HepG2 (cell line): ENCODE results near the gene PPM1G. TPM values are rescaled to one million over a fixed set of nuclear protein-coding genes. Genes with fewer than 3 reads are reported as not detected.

Experiments
- ATAC-seq: fragments of 200-7000 bp; cut with Tn5 transposase; 3 replicates; pipeline ENCODE4 v1.9.1; 2020; ENCODE audit warnings: mild to moderate bottlenecking, moderate library complexity
- BruUV-seq: library from RNA; stranded (reverse); fragments of 400-500 nt; replicated peaks from 2 replicates; lab custom pipeline; 2021; lab: Mats Ljungman, UMichigan
- CTCF ChIA-PET: fragments of 300-600 bp; formaldehyde crosslinking; extraction: SDS; loops from one replicate; lab custom pipeline; 2021; ENCODE audit warnings: low total read pairs, inconsistent platforms, low intra/inter-chr PET ratio; lab: Yijun Ruan, JAX
- POLR2A ChIA-PET: fragments of 350-600 bp; sonication (Branson Sonifier 250); formaldehyde crosslinking; loops from one replicate; lab custom pipeline; 2020; ENCODE audit warnings: antibody characterized with exemption, inconsistent platforms; lab: Yijun Ruan, JAX
- DNase-seq: peaks from one replicate; pipeline ENCODE4 v3.0.0-alpha.2; 2015; ENCODE audit warnings: low spot score
- FAIRE-seq: peaks from 3 replicates; lab custom pipeline; 2011; peaks lifted over from hg19 to GRCh38; lab: Jason Lieb, UNC
- H2AFZ ChIP-seq: one replicate; pipeline ENCODE4 v1.6.1; 2011; ENCODE audit warnings: low read length, inconsistent platforms
- H3K27ac ChIP-seq: fragments of 300-600 bp; 3 replicates; pipeline ENCODE4 v1.8.0; 2011; ENCODE audit warnings: mixed run types, mild to moderate bottlenecking, mixed read lengths, low read length, inconsistent platforms; ENCODE audit not compliant: insufficient read depth; ENCODE audit errors: extremely low read length
- H3K27me3 ChIP-seq, 2 experiments: fragments of 200-600 bp in 1 of 2; 2 replicates in 1 of 2; 3 replicates in 1 of 2; pipeline versions ENCODE4 v1.6.0 to v1.8.0; 2011; ENCODE audit warnings: low read length in 2 of 2, mild to moderate bottlenecking in 2 of 2, moderate library complexity in 2 of 2, inconsistent platforms in 1 of 2; ENCODE audit not compliant: insufficient read depth in 2 of 2, control insufficient read depth in 1 of 2
- H3K36me3 ChIP-seq, 2 experiments: fragments of 200-600 bp in 1 of 2; replicated peaks in 1 of 2; 2 replicates in 1 of 2; 3 replicates in 1 of 2; pipeline versions ENCODE4 v1.5.1 to v1.8.0; 2011; ENCODE audit warnings: low read length in 2 of 2, inconsistent platforms in 1 of 2; ENCODE audit not compliant: insufficient read depth in 2 of 2, control insufficient read depth in 1 of 2
- H3K4me1 ChIP-seq: 2 replicates; pipeline ENCODE4 v1.5.1; 2012; ENCODE audit warnings: low read length, inconsistent platforms; ENCODE audit not compliant: insufficient read depth
- H3K4me2 ChIP-seq: 2 replicates; pipeline ENCODE4 v1.6.0; 2011; ENCODE audit warnings: low read depth, low read length, inconsistent platforms
- H3K4me3 ChIP-seq, 3 experiments: fragments of 200-600 bp in 1 of 3; sonication (generic), shearing (Covaris generic) in 1 of 3; replicated peaks in 1 of 3; 2 replicates each; pipeline ENCODE4 v1.5.1; 2011 to 2016; ENCODE audit warnings: low read length in 3 of 3, inconsistent platforms in 2 of 3, low read depth in 2 of 3, mild to moderate bottlenecking in 2 of 3, control low read depth in 1 of 3, mixed read lengths in 1 of 3; ENCODE audit not compliant: insufficient read depth in 1 of 3
- H3K79me2 ChIP-seq: one replicate; pipeline ENCODE4 v1.6.1; 2011; ENCODE audit warnings: low read length, inconsistent platforms; ENCODE audit not compliant: insufficient read depth
- H3K9ac ChIP-seq: 2 replicates; pipeline ENCODE4 v1.6.0; 2011; ENCODE audit warnings: mild to moderate bottlenecking, low read depth, low read length, inconsistent platforms; ENCODE audit not compliant: insufficient read depth
- H3K9me3 ChIP-seq: 2 replicates; pipeline ENCODE4 v1.5.1; 2012; ENCODE audit warnings: mild to moderate bottlenecking, low read length
- H4K20me1 ChIP-seq: 2 replicates; pipeline ENCODE4 v1.6.0; 2011; ENCODE audit warnings: inconsistent platforms, mild to moderate bottlenecking, low read length, moderate library complexity; ENCODE audit not compliant: insufficient read depth
- GMEB2 ChIP-seq: IDR thresholded peaks from 2 replicates; pipeline ENCODE4 v1.6.1; 2016; ENCODE audit warnings: missing biosample characterization, missing genetic modification reagents, low read depth
- IRF9 ChIP-seq: sonication (generic); formaldehyde crosslinking; IDR thresholded peaks from 2 replicates; pipeline ENCODE4 v1.8.0; 2022; ENCODE audit warnings: missing genetic modification reagents, mild to moderate bottlenecking, borderline replicate concordance
- KLF9 ChIP-seq: IDR thresholded peaks from 2 replicates; pipeline ENCODE4 v1.6.1; 2016; ENCODE audit warnings: low read depth
- LRRFIP1 ChIP-seq: sonication (generic); formaldehyde crosslinking; conservative IDR thresholded peaks from 2 replicates; pipeline ENCODE4 v1.4.0; 2020; ENCODE audit warnings: missing genetic modification reagents
- MLLT10 ChIP-seq: sonication (generic); formaldehyde crosslinking; IDR thresholded peaks from 2 replicates; pipeline ENCODE4 v1.4.0; 2020; ENCODE audit warnings: missing genetic modification reagents
- PBX3 ChIP-seq: sonication (generic); formaldehyde crosslinking; IDR thresholded peaks from 2 replicates; pipeline ENCODE4 v1.8.1; 2023; ENCODE audit warnings: missing genetic modification reagents, inconsistent platforms, borderline replicate concordance
- PHF21A ChIP-seq: sonication (generic); formaldehyde crosslinking; IDR thresholded peaks from 2 replicates; pipeline ENCODE4 v1.5.0; 2020; ENCODE audit warnings: mild to moderate bottlenecking, missing genetic modification reagents
- POLR2A ChIP-seq, 2 experiments: IDR thresholded peaks; 2 replicates each; pipeline ENCODE4 v1.6.1; 2011; ENCODE audit warnings: low read depth in 2 of 2, low read length in 2 of 2, mild to moderate bottlenecking in 1 of 2, moderate library complexity in 1 of 2; ENCODE audit not compliant: insufficient read depth in 1 of 2
- POLR2G ChIP-seq: fragments of 200-400 bp; formaldehyde crosslinking; IDR thresholded peaks from 2 replicates; pipeline ENCODE4 v1.6.1; 2018; ENCODE audit warnings: mild to moderate bottlenecking, low read depth, low read length, moderate library complexity
- SSRP1 ChIP-seq: IDR thresholded peaks from 2 replicates; pipeline ENCODE4 v1.6.1; 2016; ENCODE audit warnings: control low read depth
- ZKSCAN8 ChIP-seq: IDR thresholded peaks from 2 replicates; pipeline ENCODE4 v1.6.1; 2016; ENCODE audit warnings: borderline replicate concordance, missing genetic modification reagents, missing compliant biosample characterization
- ZNF264 ChIP-seq: sonication (generic); formaldehyde crosslinking; IDR thresholded peaks from 2 replicates; pipeline ENCODE4 v1.4.0; 2020; ENCODE audit warnings: missing genetic modification reagents
- ZNF577 ChIP-seq: sonication (generic); formaldehyde crosslinking; IDR thresholded peaks from 2 replicates; pipeline ENCODE4 v1.4.0; 2020; ENCODE audit warnings: mild to moderate bottlenecking, low read depth, missing genetic modification reagents, borderline replicate concordance
- ZNF746 ChIP-seq: sonication (generic); formaldehyde crosslinking; IDR thresholded peaks from 2 replicates; pipeline ENCODE4 v1.8.0; 2022; ENCODE audit warnings: mild to moderate bottlenecking, missing genetic modification reagents
- ZNF790 ChIP-seq: sonication (generic); formaldehyde crosslinking; IDR thresholded peaks from 2 replicates; pipeline ENCODE4 v1.8.0; 2022; ENCODE audit warnings: missing genetic modification reagents, mild to moderate bottlenecking, borderline replicate concordance
- WGBS: methylation state at CpG from one replicate; pipeline ENCODE4 v1.1.6; 2017; ENCODE audit warnings: low lambda C conversion rate; 5-methylcytosine and 5-hydroxymethylcytosine counted together
- in situ Hi-C: cut with HindIII; loops from 2 replicates; pipeline ENCODE4 v1.10.0; 2017; ENCODE audit warnings: low pct_unique_long_range_greater_than_20kb; ENCODE audit not compliant: extremely low pct_ligation_motif_present
- intact Hi-C: fragments of 100-400 bp; cut with micrococcal nuclease; formaldehyde crosslinking; loops from one replicate; pipeline ENCODE4 v1.10.0; 2022; ENCODE audit not compliant: unreplicated experiment
- polyA plus RNA-seq, 8 experiments: library from polyadenylated mRNA; depleted of rRNA in 3 of 8; stranded (reverse) in 7 of 8; unstranded in 1 of 8; fragments of >200 nt; fragmentation: Illumina TruSeq in 4 of 8; extraction: Trizol in 4 of 8; gene quantifications; 2 replicates each; pipeline versions ENCODE4 v1.2.1 to v1.2.3, GENCODE V29; 2011 to 2016; ENCODE audit warnings: low read depth in 4 of 8, missing spikeins in 1 of 8, mixed read lengths in 1 of 8; ENCODE audit not compliant: insufficient read depth in 1 of 8
- total RNA-seq, 5 experiments: library from RNA; depleted of rRNA; stranded (reverse); fragments of >200 nt; fragmentation: Illumina TruSeq; extraction: Trizol; gene quantifications; 2 replicates each; pipeline ENCODE4 v1.2.3, GENCODE V29; 2016; ENCODE audit warnings: low read depth in 1 of 5

Gene PPM1G
- total and polyA plus RNA-seq, 2 of the 13 experiments (the other 11 are each of a cell fraction or from before 2014, with no cell fraction given): 58.2 to 213 TPM

GRCh38 chr2:27380626-27381545 lies 28.5 kb downstream of the PPM1G start, which contains the start of gene ZNF513:
TSS of gene ZNF513 (minus strand) at chr2:27380734. CDS start at chr2:27380526, 208 bp downstream.
- H3K27me3 ChIP-seq: no peaks in the 10 kb centered on the region
- ChIA-PET POLR2A (interaction anchor here (1.1 to 5.1 kb wide), 5 partner anchors 10 to 59 kb away, joined by 6 to 38 read pairs (median 22); partner anchors contain the start of genes EIF2B4, GTF3C2, MPV17 and NRBP1), CTCF (no interaction called here)
- H4K20me1 ChIP-seq: peaks cover 3% of the 10 kb centered on the region; the same call in 1 of the 2 replicates
- H3K27ac ChIP-seq: peak within 1 kb of the TSS; percentile 85
- in situ Hi-C loops: no loop called here
- intact Hi-C loops: no loop called here
- WGBS: 82% methylated on average over 67 of the region's 67 CpGs
- BruUV-seq: no TSS peak
- H3K4me3 ChIP-seq: peak within 1 kb of the TSS; percentile 50 to 75 (median 63)
- H3K36me3 ChIP-seq: peaks cover 46 to 71% of the 10 kb centered on the region in 2 experiments
- FAIRE-seq: no peak
- H3K4me1 ChIP-seq: peaks cover 26% of the 10 kb centered on the region
- H3K9ac ChIP-seq: peak within 1 kb of the TSS; percentile 75
- peak within 1 kb of the TSS; percentile 90 for H3K4me2 ChIP-seq
- no peaks in the 10 kb centered on the region for H3K9me3 ChIP-seq
- no peak within 1 kb of the TSS for H2AFZ ChIP-seq
- peak; percentile 63 for DNase-seq
- H3K79me2 ChIP-seq: peaks cover 3% of the 10 kb centered on the region
- ATAC-seq: peak; percentile 56
- TF ChIP-seq ZNF577: no peak
- TF ChIP-seq KLF9: no peak
- TF ChIP-seq ZKSCAN8 (CRISPR knock-in tag): no peak
- no peak for TF ChIP-seq PBX3
- TF ChIP-seq GMEB2: no peak
- no peak for TF ChIP-seq ZNF746
- no peak for TF ChIP-seq PHF21A
- TF ChIP-seq ZNF790 (CRISPR knock-in tag): no peak
- TF ChIP-seq IRF9 (CRISPR knock-in tag): no peak
- no peak for TF ChIP-seq LRRFIP1 (CRISPR knock-in tag)
- TF ChIP-seq ZNF264 (CRISPR knock-in tag): no peak
- TF ChIP-seq MLLT10 (CRISPR knock-in tag): no peak
- peak in 1 of 2 experiments; percentile 17; a peak in 1 of 4 replicates for TF ChIP-seq POLR2A (IDR thresholded peaks at IDR 0.05; ENCODE audit: insufficient read depth in 1 of 2, low read depth in 2 of 2, low read length in 2 of 2)
- peak; percentile 68; the same call in 1 of the 2 replicates for TF ChIP-seq POLR2G
- no peak for TF ChIP-seq SSRP1 (CRISPR knock-in tag)
